OCI-LY7 (cell line): ENCODE results near the gene EPB41. TPM values are rescaled to one million over a fixed set of nuclear protein-coding genes. Genes with fewer than 3 reads are reported as not detected.
"Not testable (repeated sequence)": the region's sequence is repeated elsewhere in the genome, so short reads cannot be mapped to it uniquely, and the experiment has no call there.

Experiments used
- BruUV-seq: library from RNA; stranded (reverse); fragments of 400-500 nt; replicated peaks from 2 replicates; lab custom pipeline; 2021; lab: Mats Ljungman, UMichigan
- CTCF ChIA-PET: fragments of 300-600 bp; sonication (Branson Sonifier 250); formaldehyde crosslinking; loops from one replicate; lab custom pipeline; 2022; ENCODE audit warnings: antibody characterized with exemption; ENCODE audit not compliant: unreplicated experiment; lab: Charles Lee
- POLR2A ChIA-PET: fragments of 300-600 bp; sonication (Branson Sonifier 250); formaldehyde crosslinking; loops from one replicate; lab custom pipeline; 2022; ENCODE audit warnings: antibody characterized with exemption; lab: Charles Lee
- DNase-seq: peaks from one replicate; pipeline ENCODE4 v3.0.0-alpha.2; 2015; ENCODE audit warnings: low spot score
- H2AFZ ChIP-seq: fragments of 200-600 bp; sonication (generic), shearing (Covaris generic); 2 replicates; pipeline ENCODE4 v1.6.1; 2014; ENCODE audit warnings: mild to moderate bottlenecking, antibody characterized with exemption, low read length, moderate library complexity
- H3K27ac ChIP-seq: fragments of 200-600 bp; sonication (generic); 2 replicates; pipeline ENCODE4 v1.5.1; 2014; ENCODE audit warnings: mixed run types, low read depth, mild to moderate bottlenecking, moderate library complexity, low read length, inconsistent platforms; ENCODE audit not compliant: poor library complexity, severe bottlenecking
- H3K36me3 ChIP-seq: fragments of 200-600 bp; sonication (generic); 2 replicates; pipeline ENCODE4 v1.6.1; 2014; ENCODE audit warnings: mild to moderate bottlenecking, antibody characterized with exemption, low read length, moderate library complexity, mixed read lengths; ENCODE audit not compliant: insufficient read depth
- H3K4me1 ChIP-seq: fragments of 200-600 bp; sonication (generic); 2 replicates; pipeline ENCODE4 v1.5.1; 2014; ENCODE audit warnings: mild to moderate bottlenecking, low read length; ENCODE audit not compliant: insufficient read depth, poor library complexity, severe bottlenecking
- H3K4me2 ChIP-seq: fragments of 200-600 bp; sonication (generic); 2 replicates; pipeline ENCODE4 v1.6.1; 2014; ENCODE audit warnings: mild to moderate bottlenecking, low read length
- H3K4me3 ChIP-seq: fragments of 200-600 bp; sonication (generic); 2 replicates; pipeline ENCODE4 v1.5.1; 2014; ENCODE audit warnings: mild to moderate bottlenecking, low read depth, low read length; ENCODE audit not compliant: poor library complexity, severe bottlenecking
- H3K79me2 ChIP-seq: fragments of 200-600 bp; sonication (generic); 2 replicates; pipeline ENCODE4 v1.6.1; 2016; ENCODE audit warnings: low read depth, mild to moderate bottlenecking, low read length, moderate library complexity, mixed read lengths; ENCODE audit not compliant: insufficient read depth
- H3K9me2 ChIP-seq: fragments of 200-600 bp; sonication (generic); 2 replicates; pipeline ENCODE4 v1.6.1; 2016; ENCODE audit warnings: mild to moderate bottlenecking, low read length, mixed read lengths; ENCODE audit not compliant: insufficient read depth
- H3K9me3 ChIP-seq: fragments of 200-600 bp; sonication (generic); 2 replicates; pipeline ENCODE4 v1.6.1; 2014; ENCODE audit warnings: mild to moderate bottlenecking, mixed run types, low read length, mixed read lengths
- H4K20me1 ChIP-seq: fragments of 200-600 bp; sonication (generic); 2 replicates; pipeline ENCODE4 v1.6.1; 2014; ENCODE audit warnings: mild to moderate bottlenecking, antibody characterized with exemption, low read length, moderate library complexity, mixed read lengths; ENCODE audit not compliant: insufficient read depth
- CTCF ChIP-seq: fragments of 200-600 bp; sonication (generic); conservative IDR thresholded peaks from 2 replicates; pipeline ENCODE4 v1.5.1; 2014; ENCODE audit warnings: mild to moderate bottlenecking, antibody characterized with exemption, low read length, moderate library complexity, mixed read lengths
- EZH2phosphoT487 ChIP-seq: fragments of 200-600 bp; sonication (generic); IDR thresholded peaks from 2 replicates; pipeline ENCODE4 v1.6.1; 2018; ENCODE audit warnings: low read depth, borderline replicate concordance, mild to moderate bottlenecking, mixed run types, antibody characterized with exemption, low read length, moderate library complexity, mixed read lengths
- intact Hi-C: fragments of 100-400 bp; cut with micrococcal nuclease; formaldehyde crosslinking; loops from one replicate; pipeline ENCODE4 v1.10.0; 2022; ENCODE audit not compliant: unreplicated experiment
- total RNA-seq, 2 experiments: library from RNA; depleted of rRNA in 1 of 2; stranded (reverse); fragments of >200 nt in 1 of 2; shearing (Covaris generic) in 1 of 2; gene quantifications; 2 replicates each; pipeline ENCODE4 v1.2.3, GENCODE V29; 2014 to 2022

Gene EPB41
- total RNA-seq, 2 experiments from 2014 or later, result 102 to 103 TPM

GRCh38 chr1:29099286-29099685 is 184.9 kb downstream of the EPB41 start:
- intact Hi-C loops, result no loop called here
- Histone ChIP-seq H3K9me2 (no peaks in the 10 kb centered on the region), H3K4me1 (no peaks in the 10 kb centered on the region), H2AFZ (no peak overlapping the region), H3K9me3 (no peaks in the 10 kb centered on the region), H3K79me2 (no peaks in the 10 kb centered on the region), H3K4me2 (no peak overlapping the region), H3K27ac (no peak overlapping the region), H3K36me3 (peaks cover 62% of the 10 kb centered on the region), H4K20me1 (no peaks in the 10 kb centered on the region), H3K4me3 (no peak overlapping the region)
- DNase-seq, result no peak
- no TSS peak for BruUV-seq
- ChIA-PET POLR2A (interaction anchor here (0.7 kb wide), 1 partner anchor 653 kb away, joined by 4 read pairs; no protein-coding TSS in a partner anchor), CTCF (no interaction called here)
- TF ChIP-seq EZH2phosphoT487 (no peak), CTCF (no peak)

GRCh38 chr1:29100487-29100886 is 186.1 kb downstream of the EPB41 start:
- no TSS peak for BruUV-seq
- Histone ChIP-seq H3K9me2 (no peaks in the 10 kb centered on the region), H4K20me1 (no peaks in the 10 kb centered on the region), H2AFZ (no peak overlapping the region), H3K79me2 (no peaks in the 10 kb centered on the region), H3K27ac (no peak overlapping the region), H3K36me3 (peaks cover 56% of the 10 kb centered on the region), H3K4me2 (no peak overlapping the region), H3K9me3 (no peaks in the 10 kb centered on the region), H3K4me3 (no peak overlapping the region), H3K4me1 (no peaks in the 10 kb centered on the region)
- ChIA-PET POLR2A (interaction anchor here (0.6 kb wide), 1 partner anchor 1553 kb away, joined by 5 read pairs; no protein-coding TSS in a partner anchor), CTCF (no interaction called here)
- DNase-seq, result no peak
- intact Hi-C loops, result no loop called here
- TF ChIP-seq CTCF, result no peak
- TF ChIP-seq EZH2phosphoT487, result no peak

GRCh38 chr1:29105822-29106221 is 191.5 kb downstream of the EPB41 start:
- Histone ChIP-seq H3K4me2 (no peak overlapping the region), H3K9me2 (no peaks in the 10 kb centered on the region), H3K4me1 (no peaks in the 10 kb centered on the region), H2AFZ (no peak overlapping the region), H3K79me2 (no peaks in the 10 kb centered on the region), H3K9me3 (no peaks in the 10 kb centered on the region), H3K4me3 (no peak overlapping the region), H3K36me3 (peaks cover 31% of the 10 kb centered on the region), H4K20me1 (no peaks in the 10 kb centered on the region), H3K27ac (no peak overlapping the region)
- ChIA-PET POLR2A (interaction anchor here (0.6 kb wide), 1 partner anchor 221 kb away, joined by 4 read pairs; no protein-coding TSS in a partner anchor), CTCF (no interaction called here)
- intact Hi-C loops, result no loop called here
- BruUV-seq, result no TSS peak
- no peak for DNase-seq
- TF ChIP-seq CTCF, result no peak
- no peak for TF ChIP-seq EZH2phosphoT487

- POLR2A ChIA-PET, result interaction anchor here (0.6 to 0.7 kb wide), 2 partner anchors 11 to 391 kb away, joined by 4 to 5 read pairs; no protein-coding TSS in a partner anchor
- not testable (repeated sequence) for H3K79me2 ChIP-seq
Measured at GRCh38 chr1:29108041-29108440, 193.7 kb downstream of the EPB41 start.

More at GRCh38 chr1:29108041-29108440, 193.7 kb downstream of the EPB41 start:
- CTCF ChIA-PET, result interaction anchor here (0.7 kb wide), 1 partner anchor 36 kb away, joined by 3 read pairs; no protein-coding TSS in a partner anchor
- H3K36me3 ChIP-seq, result peaks cover 35% of the 10 kb centered on the region
- H2AFZ ChIP-seq, H3K4me3 ChIP-seq, BruUV-seq, H3K9me3 ChIP-seq, H3K4me1 ChIP-seq, DNase-seq, H4K20me1 ChIP-seq, H3K9me2 ChIP-seq, H3K4me2 ChIP-seq, intact Hi-C loops, H3K27ac ChIP-seq: not testable (repeated sequence)
